AG08396 (cell line): Measurements from ENCODE around the gene SH2D2A.
"Not testable (repeated sequence)": the region's sequence is repeated elsewhere in the genome, so short reads cannot be mapped to it uniquely, and the experiment has no call there.

Experiments used
- DNase-seq: peaks from one replicate; pipeline ENCODE4 v3.0.0; 2012; ENCODE audit warnings: low spot score, mixed read lengths

Gene SH2D2A

DNA sequence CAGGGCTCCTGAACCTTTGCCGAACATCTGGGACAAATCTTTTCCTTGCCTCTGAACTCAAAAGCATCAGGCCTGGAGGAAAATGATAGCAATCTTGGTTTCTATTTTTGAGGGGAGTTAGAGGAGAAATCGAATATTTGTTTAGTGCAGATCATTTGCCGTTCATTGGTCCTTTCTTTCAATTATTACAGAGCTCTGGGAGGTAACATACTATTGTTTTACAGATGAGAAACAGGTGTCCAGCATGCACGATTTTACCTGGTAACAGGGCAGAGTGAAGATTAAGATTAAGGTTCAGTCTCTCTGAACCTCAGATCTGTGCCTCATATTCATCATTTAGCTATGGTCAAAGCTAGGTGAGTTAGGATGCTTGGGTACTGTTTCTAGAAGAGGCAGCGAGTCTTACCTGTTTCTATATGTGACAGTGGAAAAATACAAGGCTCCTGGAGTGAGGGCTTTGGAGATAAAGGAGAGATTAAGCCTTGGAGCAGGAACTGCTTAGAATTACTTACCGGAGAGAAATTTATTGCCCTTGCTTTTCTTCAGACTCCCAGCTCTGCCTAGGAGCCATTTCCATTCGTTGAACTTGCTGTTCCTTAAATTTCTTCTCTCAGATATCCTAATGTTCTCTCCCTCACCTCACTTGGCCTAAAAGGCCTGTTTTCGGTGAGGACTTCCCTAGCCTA, 47.9 kb downstream of the SH2D2A start:
- DNase-seq: no peak

- DNase-seq: peak; percentile 11
Observed at GRCh38 chr1:156767879-156768604, 48.6 kb downstream of the SH2D2A start.

- peak; percentile 90 for DNase-seq
Observed at GRCh38 chr1:156767101-156767878, 49.4 kb downstream of the SH2D2A start, which contains the start of gene PRCC. Gene PRCC, plus strand, starts transcription at chr1:156767535. Its CDS starts 237 bp downstream, at chr1:156767772.

- DNase-seq: peak; percentile 23
Observed at GRCh38 chr1:156766298-156767100, 50.1 kb downstream of the SH2D2A start.

- no peak for DNase-seq
Observed at GRCh38 chr1:156765666-156766065, 51.0 kb downstream of the SH2D2A start.

GRCh38 chr1:156765136-156765535, 51.5 kb downstream of the SH2D2A start:
- DNase-seq: not testable (repeated sequence)

DNA sequence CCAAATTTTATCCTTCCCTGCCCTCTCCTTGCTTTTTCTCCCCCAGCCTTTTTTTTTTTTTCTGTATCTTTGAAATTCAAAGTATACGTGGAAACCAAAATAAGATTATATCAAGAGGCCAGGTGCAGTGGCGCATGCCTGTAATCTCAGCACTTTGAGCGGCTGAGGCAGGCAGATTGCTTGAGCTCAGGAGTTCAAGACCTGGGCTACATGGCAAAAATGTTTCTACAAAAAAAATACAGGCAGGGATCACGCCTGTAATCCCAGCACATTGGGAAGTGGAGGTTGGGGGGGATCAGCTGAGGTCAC, 55.9 kb downstream of the SH2D2A start:
- no peak for DNase-seq

- DNase-seq: no peak
Observed at GRCh38 chr1:156760092-156760795, 56.4 kb downstream of the SH2D2A start.

DNA sequence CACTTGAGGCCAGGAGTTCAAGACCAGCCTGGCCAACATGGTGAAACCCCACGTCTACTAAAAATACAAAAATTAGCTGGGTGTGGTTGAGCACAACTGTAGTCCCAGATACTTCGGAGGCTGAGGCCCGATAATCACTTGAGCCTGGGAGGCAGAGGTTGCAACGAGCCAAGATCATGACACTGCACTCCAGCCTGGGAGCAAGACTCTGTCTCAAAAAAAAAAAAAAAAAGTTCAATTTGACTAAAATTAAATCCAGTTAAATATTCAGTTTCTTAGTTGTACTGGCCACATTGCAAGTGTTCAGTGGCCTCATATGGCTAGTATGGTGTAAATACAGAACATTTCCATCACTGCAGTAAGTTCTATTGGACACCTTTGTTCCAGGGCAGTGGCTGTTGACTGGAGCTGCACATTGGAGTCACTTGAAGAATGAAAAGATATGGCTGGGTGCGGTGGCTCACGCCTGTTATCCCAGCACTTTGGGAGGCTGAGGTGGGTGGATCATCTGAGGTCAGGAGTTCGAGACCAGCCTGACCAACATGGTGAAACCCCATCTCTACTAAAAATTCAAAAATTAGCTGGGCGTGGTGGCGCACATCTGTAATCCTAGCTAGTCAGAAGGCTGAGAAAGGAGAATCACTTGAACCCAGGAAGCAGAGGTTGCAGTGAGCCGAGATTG, 58.9 kb downstream of the SH2D2A start:
- DNase-seq: not testable (repeated sequence)

DNA sequence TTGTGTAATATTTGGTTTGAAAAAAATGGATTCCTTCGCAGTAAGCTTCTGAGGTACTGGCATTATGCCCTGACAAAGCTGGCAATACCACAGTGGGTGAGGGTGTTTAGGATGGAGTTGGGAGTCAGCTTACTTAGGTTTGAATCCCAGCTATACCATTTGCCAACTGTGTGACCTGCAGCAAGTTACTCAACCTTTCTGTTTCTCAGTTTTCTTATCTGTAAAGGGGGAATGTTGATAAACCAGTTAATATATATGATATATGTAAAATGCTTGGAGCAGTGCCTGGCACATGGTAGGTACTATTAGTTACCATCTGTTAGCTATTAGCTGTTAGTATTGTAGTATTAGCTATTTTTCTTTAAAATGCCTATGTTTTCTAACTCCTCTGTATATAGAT, 60.3 kb downstream of the SH2D2A start:
- no peak for DNase-seq
